Uterus (tissue), 2 donors: ENCODE data around the gene TLE6.

ENCODE experiments used
- POLR2A ChIP-seq, 2 donors: fragments of 450-650 bp; IDR thresholded peaks; one replicate each; pipeline ENCODE4 v1.6.1; 2016; ENCODE audit warnings: antibody characterized with exemption in 2 of 2, mild to moderate bottlenecking in 1 of 2, moderate library complexity in 1 of 2
- TF ChIP-seq, protein P1 (sequence below), 4 experiments: fragments of 200-600 bp in 2 of 4; fragments of 450-650 bp in 2 of 4; sonication (generic) in 2 of 4; IDR thresholded peaks; one replicate each; pipeline ENCODE4 v1.5.1; 2016 to 2019; ENCODE audit warnings: antibody characterized with exemption in 4 of 4, mild to moderate bottlenecking in 2 of 4, moderate library complexity in 1 of 4

- TF ChIP-seq, protein P1, sequence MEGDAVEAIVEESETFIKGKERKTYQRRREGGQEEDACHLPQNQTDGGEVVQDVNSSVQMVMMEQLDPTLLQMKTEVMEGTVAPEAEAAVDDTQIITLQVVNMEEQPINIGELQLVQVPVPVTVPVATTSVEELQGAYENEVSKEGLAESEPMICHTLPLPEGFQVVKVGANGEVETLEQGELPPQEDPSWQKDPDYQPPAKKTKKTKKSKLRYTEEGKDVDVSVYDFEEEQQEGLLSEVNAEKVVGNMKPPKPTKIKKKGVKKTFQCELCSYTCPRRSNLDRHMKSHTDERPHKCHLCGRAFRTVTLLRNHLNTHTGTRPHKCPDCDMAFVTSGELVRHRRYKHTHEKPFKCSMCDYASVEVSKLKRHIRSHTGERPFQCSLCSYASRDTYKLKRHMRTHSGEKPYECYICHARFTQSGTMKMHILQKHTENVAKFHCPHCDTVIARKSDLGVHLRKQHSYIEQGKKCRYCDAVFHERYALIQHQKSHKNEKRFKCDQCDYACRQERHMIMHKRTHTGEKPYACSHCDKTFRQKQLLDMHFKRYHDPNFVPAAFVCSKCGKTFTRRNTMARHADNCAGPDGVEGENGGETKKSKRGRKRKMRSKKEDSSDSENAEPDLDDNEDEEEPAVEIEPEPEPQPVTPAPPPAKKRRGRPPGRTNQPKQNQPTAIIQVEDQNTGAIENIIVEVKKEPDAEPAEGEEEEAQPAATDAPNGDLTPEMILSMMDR (IDR thresholded peaks at IDR 0.05): no peak
- TF ChIP-seq POLR2A (IDR thresholded peaks at IDR 0.05): no peak
These were observed 8.3 kb upstream of the TLE6 start for GRCh38 chr19:2969104-2969504.
